DND-41 (cell line): ENCODE results near the gene UPB1.

ENCODE experiments used
- EZH2 ChIP-seq: IDR thresholded peaks from 3 replicates; pipeline ENCODE4 v1.6.1; 2012; ENCODE audit warnings: borderline replicate concordance, low read depth, mild to moderate bottlenecking, moderate library complexity, low read length, inconsistent platforms; ENCODE audit not compliant: severe bottlenecking
- TF ChIP-seq, protein P1 (sequence below): IDR thresholded peaks from 2 replicates; pipeline ENCODE4 v1.5.1; 2012; ENCODE audit warnings: borderline replicate concordance, low read length, moderate library complexity, mild to moderate bottlenecking; ENCODE audit not compliant: poor library complexity, severe bottlenecking; ENCODE audit errors: extremely low read depth

GRCh38 chr22:24566899-24567511 lies 71.9 kb downstream of the UPB1 start:
- TF ChIP-seq, protein P1, sequence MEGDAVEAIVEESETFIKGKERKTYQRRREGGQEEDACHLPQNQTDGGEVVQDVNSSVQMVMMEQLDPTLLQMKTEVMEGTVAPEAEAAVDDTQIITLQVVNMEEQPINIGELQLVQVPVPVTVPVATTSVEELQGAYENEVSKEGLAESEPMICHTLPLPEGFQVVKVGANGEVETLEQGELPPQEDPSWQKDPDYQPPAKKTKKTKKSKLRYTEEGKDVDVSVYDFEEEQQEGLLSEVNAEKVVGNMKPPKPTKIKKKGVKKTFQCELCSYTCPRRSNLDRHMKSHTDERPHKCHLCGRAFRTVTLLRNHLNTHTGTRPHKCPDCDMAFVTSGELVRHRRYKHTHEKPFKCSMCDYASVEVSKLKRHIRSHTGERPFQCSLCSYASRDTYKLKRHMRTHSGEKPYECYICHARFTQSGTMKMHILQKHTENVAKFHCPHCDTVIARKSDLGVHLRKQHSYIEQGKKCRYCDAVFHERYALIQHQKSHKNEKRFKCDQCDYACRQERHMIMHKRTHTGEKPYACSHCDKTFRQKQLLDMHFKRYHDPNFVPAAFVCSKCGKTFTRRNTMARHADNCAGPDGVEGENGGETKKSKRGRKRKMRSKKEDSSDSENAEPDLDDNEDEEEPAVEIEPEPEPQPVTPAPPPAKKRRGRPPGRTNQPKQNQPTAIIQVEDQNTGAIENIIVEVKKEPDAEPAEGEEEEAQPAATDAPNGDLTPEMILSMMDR, result no peak
- no peak for TF ChIP-seq EZH2
